SH-SY5Y (cell line): ENCODE results near the gene ZFP1.

ENCODE experiments used
- GATA2 ChIP-seq: IDR thresholded peaks from 2 replicates; pipeline ENCODE4 v1.6.1; 2011; ENCODE audit warnings: mild to moderate bottlenecking, low read depth, low read length
- GATA3 ChIP-seq: IDR thresholded peaks from 2 replicates; pipeline ENCODE4 v1.6.1; 2011; ENCODE audit warnings: low read depth, mild to moderate bottlenecking, low read length, moderate library complexity

DNA sequence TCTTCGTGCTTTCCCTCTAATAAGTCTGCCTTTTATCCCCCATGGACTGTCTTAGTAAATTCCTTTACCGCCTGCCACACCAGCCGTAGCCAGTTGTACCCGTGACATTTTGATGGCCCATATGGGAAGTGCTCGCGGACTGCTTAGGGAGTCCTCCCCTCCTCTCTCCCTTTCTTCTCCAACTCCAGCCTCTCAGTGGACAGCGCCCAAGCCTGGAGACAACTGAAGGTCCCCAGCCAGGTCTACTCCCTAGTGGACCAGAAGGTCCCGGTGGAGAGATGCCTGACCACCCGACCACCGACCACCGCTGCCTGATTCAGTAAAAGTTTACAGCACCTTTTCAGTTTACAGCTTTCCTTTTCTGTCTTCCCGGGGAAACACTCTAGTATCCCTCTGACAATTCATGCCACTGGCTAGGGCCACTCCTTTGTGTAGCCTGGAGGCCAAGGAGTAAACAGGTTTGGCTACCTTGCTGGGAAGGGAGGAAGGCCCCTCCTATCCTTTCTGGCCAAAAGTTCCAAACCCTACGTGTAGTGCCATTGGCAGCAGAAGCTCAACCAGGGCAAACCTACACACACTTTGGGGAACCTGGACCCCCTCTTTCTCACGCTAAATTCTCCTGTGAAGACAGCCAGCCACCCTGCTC is 40.6 kb downstream of the ZFP1 start:
- no peak for TF ChIP-seq GATA2
- no peak for TF ChIP-seq GATA3
